Astrocyte of the hippocampus (primary cell): ENCODE measurements around the gene CTNNA3.
A peak's percentile ranks its signal among the peaks of the same experiment; 100 is the strongest.

Experiments used
- DNase-seq: peaks from one replicate; pipeline ENCODE4 v3.0.0; 2011; ENCODE audit warnings: low read depth, low spot score

CTNNA3 gene

DNA sequence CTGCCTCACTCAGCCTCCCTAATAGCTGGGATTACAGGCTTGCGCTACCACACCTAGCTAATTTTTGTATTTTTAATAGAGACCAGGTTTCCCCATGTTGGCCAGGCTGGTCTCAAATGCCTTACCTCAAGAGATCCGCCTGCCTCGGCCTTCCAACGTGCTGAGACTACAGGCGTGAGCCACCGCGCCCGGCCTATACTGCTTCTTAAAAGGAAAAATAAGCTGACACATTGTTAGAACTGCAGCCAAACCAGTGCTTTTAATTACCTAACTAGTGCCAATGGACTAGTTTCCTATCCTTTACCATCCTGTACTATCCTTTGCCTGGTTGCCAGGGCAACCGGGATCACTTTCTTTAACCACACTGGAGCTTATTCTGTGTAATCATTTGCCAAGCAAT, 662.1 kb downstream of the CTNNA3 start:
- no peak for DNase-seq

DNA sequence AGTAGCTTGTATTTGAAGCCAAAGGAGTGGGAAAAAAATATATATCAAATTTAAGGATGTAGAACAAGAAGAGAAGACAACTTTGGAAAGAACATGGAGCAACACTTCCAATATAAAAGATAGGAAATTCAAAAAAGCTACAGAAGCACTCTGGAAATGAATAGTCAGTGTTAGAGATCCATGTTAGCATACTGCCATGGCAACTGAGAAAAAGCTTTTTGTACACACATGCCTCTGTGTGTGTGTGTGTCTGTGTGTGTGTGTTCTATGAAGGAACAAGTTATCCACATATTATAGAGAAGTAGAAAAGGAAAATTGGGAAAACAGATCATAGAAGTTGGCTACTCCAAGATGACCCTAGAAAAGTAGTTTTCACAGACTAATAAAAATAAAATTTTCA, 673.9 kb downstream of the CTNNA3 start:
- no peak for DNase-seq

- peak; percentile 17 for DNase-seq
These were observed 678.8 kb downstream of the CTNNA3 start for GRCh38 chr10:67017218-67017617.

GRCh38 chr10:67015225-67015624, 680.8 kb downstream of the CTNNA3 start:
- no peak for DNase-seq

DNA sequence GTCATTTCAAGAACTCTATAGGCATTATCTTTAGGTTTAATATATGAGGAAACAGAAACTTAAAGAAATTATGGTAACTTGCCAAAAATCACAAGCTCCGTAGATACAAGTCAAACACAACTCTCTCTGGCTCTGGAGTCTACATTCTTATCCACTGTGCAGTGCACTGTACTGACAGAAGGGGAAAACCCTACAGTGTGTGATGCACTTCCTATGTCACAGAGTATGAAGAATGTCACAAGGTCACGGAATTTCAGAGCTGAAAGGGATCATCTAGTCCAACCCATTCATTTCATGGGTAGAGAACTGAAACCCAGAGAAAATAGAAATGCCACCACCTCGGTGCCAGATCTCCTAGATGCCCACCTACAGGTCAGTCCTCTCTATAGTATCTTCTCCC, 684.0 kb downstream of the CTNNA3 start:
- no peak for DNase-seq

- no peak for DNase-seq
These were observed 684.5 kb downstream of the CTNNA3 start for GRCh38 chr10:67011480-67011879.

GRCh38 chr10:67005981-67006380, 690.0 kb downstream of the CTNNA3 start:
- no peak for DNase-seq

- no peak for DNase-seq
These were observed 691.3 kb downstream of the CTNNA3 start for GRCh38 chr10:67004690-67005089.

- DNase-seq = no peak
These were observed 696.0 kb downstream of the CTNNA3 start for GRCh38 chr10:66999762-67000545.

DNA sequence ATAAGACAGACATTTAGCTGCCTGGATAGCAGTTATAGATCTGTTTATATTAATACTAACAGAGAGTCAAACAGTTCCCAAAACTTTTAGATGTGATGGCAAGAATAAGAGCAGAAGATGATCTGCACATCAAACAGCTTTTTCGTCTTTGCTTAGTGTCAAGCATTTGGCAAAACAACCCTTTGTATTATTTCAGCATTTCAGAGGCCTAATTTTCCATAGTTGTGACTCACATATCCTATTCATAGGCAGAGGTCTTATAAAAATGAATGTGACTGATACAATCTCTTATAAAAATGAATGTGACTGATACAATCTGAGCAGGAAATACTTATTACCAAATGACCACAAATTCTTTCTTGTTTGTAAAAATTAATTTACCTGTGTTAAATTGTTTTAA, 699.0 kb downstream of the CTNNA3 start:
- no peak for DNase-seq

DNA sequence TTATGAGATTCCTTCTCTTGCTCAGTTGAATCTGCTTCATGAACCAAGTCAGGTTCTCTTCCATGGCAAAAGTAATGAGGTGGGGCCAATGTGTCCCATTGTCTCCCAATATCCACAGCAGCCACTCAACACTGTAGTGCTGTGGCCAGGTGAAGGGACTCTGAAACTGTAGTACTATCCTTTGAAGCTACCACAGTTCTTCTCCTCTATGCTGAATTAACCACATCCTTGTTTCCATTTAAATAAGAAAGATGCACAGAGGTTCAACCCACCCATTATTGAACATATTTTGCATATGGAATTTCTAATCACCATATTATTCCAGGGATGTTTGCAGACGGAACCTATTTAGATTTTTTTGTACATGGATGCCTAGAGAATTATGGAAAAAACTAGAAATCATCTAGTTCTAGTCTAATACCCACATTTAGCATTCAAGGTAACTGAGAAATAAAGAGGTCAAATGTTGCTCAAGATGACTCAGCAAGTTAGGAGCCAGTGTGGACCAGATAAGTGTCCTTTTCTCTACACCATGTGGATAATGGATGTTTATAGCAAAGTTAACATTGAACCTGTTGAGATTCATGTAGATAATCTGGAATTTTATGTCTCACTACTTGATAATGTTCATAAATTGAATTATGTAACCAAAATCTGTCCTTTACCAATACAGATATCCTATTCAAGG, 705.7 kb downstream of the CTNNA3 start:
- no peak for DNase-seq

GRCh38 chr10:66983475-66983818, 712.5 kb downstream of the CTNNA3 start:
- DNase-seq = no peak

DNA sequence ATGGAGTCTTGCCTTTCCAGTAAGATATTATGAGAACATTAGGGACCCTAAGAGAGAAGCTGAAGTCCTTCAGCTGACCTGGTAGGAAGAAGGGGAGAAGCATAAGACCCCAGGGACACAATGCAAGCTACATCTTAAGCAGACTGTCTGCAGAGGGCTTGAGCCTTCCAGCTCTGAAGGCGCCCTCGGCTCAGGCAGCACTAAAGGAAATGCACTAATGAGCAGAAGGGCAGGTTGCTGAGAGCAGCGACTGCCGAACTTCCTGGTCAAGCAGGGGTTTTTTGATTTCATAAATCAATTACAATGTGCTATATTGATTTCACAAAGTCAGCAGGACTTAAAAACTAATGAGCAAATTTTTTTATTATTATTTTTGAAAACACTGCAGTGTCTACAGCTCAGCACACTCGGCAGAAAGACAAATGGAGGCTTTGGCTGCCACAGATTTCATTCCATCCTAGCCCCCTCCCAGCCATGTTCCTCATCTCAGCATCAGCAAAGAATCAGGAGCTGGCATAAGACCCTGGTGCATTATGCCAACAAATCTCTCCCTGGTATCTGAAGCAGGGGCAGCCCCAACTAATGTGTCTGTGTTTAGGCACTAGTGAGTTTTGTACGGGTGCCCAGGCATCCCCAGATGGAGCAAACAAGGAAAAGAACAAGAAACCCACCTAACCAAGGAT, 713.1 kb downstream of the CTNNA3 start:
- peak; percentile 7 for DNase-seq

GRCh38 chr10:66982053-66982420, 714.0 kb downstream of the CTNNA3 start:
- DNase-seq = no peak

DNA sequence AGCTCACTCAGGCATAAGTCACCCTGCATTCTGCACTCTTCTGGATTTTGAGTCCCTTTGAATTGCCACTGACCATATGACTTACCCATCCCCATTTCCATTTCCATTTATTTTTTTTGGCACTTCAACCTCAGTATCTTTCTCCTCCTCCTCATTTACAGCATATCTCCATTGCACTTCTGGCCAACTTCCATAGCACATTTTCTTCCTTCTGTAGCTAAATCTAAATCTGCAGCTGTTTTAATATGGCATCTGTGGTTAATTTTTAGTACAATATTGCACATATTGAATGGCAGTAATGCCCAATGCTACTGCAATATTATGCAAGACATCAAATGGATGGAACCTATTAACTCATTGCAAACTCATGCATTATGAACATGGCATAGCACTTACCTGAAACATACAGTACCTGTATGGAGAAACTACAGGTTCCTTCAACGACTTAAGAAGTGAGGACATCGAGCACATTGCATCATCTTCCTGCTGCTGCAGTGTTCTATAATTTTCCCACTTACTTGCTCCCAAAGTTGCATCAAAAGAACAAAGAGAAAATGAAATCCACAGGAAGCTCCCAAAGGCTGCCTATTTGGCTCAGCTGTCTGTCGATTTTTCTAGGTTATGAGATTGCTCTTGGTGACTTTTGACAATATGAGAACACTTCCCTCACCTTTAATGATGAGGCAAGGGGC, 714.5 kb downstream of the CTNNA3 start:
- no peak for DNase-seq

- no peak for DNase-seq
These were observed 715.7 kb downstream of the CTNNA3 start for GRCh38 chr10:66980246-66980815.

DNA sequence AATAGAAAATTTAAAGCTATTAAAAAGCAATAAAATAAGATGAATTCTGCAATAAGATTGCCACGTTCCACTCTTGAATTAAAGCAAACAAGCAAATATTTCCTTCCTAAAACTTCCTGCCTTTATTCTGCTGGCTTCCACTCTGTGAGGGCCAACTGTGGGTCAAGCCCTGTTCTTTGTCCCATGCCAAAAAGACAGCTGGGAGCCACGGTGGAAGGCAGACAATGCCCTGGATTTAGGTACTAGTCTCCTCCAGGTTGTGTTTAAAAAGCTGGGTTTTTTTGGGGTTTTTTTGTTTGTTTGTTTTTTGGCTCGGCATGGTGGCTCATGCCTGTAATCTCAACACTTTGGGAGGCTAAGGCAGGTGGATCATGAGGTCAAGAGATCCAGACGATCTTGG, 731.0 kb downstream of the CTNNA3 start:
- DNase-seq = no peak

DNA sequence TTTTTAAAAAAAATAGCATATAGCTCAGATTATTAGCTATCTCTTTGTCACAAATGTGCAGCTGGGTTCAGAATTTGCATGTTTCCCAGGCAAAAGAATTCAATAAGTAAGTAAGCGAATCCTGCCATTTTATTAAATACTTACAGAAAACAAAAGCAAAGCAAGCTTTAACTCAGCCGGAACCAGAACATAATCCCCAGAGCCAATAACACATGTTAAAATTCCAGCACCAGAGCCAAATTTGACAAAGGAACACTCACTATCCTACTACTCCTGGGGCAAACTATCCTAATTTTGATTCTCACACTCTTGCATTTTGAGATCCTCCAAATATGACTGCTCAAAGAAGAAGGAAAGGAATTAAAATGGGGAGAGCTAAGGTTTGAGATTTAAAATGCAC, 737.5 kb downstream of the CTNNA3 start:
- no peak for DNase-seq

GRCh38 chr10:66951896-66952295, 744.1 kb downstream of the CTNNA3 start:
- DNase-seq = no peak

DNA sequence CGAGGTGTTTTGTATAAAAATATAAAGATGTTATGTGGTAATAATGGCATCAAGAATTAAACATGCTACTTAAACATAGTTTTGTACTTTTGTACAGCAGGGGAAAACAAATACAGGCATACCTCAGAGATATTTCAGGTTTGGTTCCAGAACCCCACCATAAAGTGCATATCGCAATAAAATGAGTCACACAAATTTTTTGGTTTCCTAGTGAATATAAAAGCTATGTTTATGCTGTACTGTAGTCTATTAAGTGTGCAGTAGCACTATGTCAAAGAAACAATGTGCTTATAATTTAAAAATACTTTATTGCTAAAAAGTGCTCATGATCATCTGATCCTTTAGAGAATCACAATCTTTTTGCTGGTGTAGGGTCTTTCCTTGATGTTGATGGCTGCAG, 752.4 kb downstream of the CTNNA3 start:
- DNase-seq = no peak

GRCh38 chr10:66942407-66942806, 753.6 kb downstream of the CTNNA3 start:
- DNase-seq = no peak

- DNase-seq = no peak
These were observed 754.5 kb downstream of the CTNNA3 start for GRCh38 chr10:66941491-66941890.
